Activated CD8-positive, alpha-beta memory T cell treated with anti-CD3 and anti-CD28 coated beads, Interleukin-2, amount 50 U/mL, for 1 hour (primary cell): ENCODE measurements around the gene NOTUM.
"Not testable (repeated sequence)": the region's sequence is repeated elsewhere in the genome, so short reads cannot be mapped to it uniquely, and the experiment has no call there.

Experiments
- DNase-seq: peaks from one replicate; pipeline ENCODE4 v3.0.0-alpha.2; 2020; ENCODE audit errors: extremely low read depth

NOTUM gene

GRCh38 chr17:81923302-81924260 is 37.4 kb downstream of the NOTUM start:
- no peak for DNase-seq

- no peak for DNase-seq
Measured at GRCh38 chr17:81922566-81923301, 38.3 kb downstream of the NOTUM start.

GRCh38 chr17:81921996-81922565 is 38.9 kb downstream of the NOTUM start:
- DNase-seq, result no peak

GRCh38 chr17:81921537-81921862 is 39.5 kb downstream of the NOTUM start:
- DNase-seq, result no peak

GRCh38 chr17:81920612-81921536 is 40.1 kb downstream of the NOTUM start:
- no peak for DNase-seq

- no peak for DNase-seq
Measured at GRCh38 chr17:81918832-81919545, 42.0 kb downstream of the NOTUM start.

GRCh38 chr17:81918333-81918669 is 42.7 kb downstream of the NOTUM start:
- not testable (repeated sequence) for DNase-seq

- DNase-seq, result peak; percentile 43
Measured at GRCh38 chr17:81917565-81918332, 43.2 kb downstream of the NOTUM start, which contains the start of gene SIRT7. SIRT7 (minus strand) TSS chr17:81918176; CDS start chr17:81918131, 45 bp downstream.

GRCh38 chr17:81916234-81917001 is 44.6 kb downstream of the NOTUM start:
- no peak for DNase-seq

- DNase-seq, result no peak
Measured at GRCh38 chr17:81915331-81915730, 45.7 kb downstream of the NOTUM start.

GRCh38 chr17:81914103-81914850 is 46.7 kb downstream of the NOTUM start:
- DNase-seq, result no peak

GRCh38 chr17:81913394-81914102 is 47.4 kb downstream of the NOTUM start:
- no peak for DNase-seq

- no peak for DNase-seq
Measured at GRCh38 chr17:81912441-81913309, 48.3 kb downstream of the NOTUM start.

- no peak for DNase-seq
Measured at GRCh38 chr17:81911969-81912368, 49.0 kb downstream of the NOTUM start.

GRCh38 chr17:81911277-81911961 is 49.6 kb downstream of the NOTUM start, which contains the start of gene PCYT2:
PCYT2 (minus strand) TSS chr17:81911399; CDS start chr17:81911355, 44 bp downstream.
- peak; percentile 90 for DNase-seq

GRCh38 chr17:81910840-81911276 is 50.1 kb downstream of the NOTUM start:
- DNase-seq, result no peak
